Neural crest cell (in vitro differentiated cells): Measurements from ENCODE around the gene GNB5. TPM values are rescaled to one million over a fixed set of nuclear protein-coding genes. Genes with fewer than 3 reads are reported as not detected.

ENCODE experiments used
- DNase-seq: peaks from one replicate; pipeline ENCODE4 v3.0.0; 2021; ENCODE audit warnings: low read depth, mixed read lengths, low spot score
- H3K27ac Mint-ChIP-seq: one replicate; pipeline ENCODE4 v1.8.0; 2021; ENCODE audit warnings: mild to moderate bottlenecking, mixed read lengths; ENCODE audit not compliant: unreplicated experiment
- H3K27me3 Mint-ChIP-seq: 2 replicates; pipeline ENCODE4 v1.8.0; 2021; ENCODE audit warnings: low read depth, mild to moderate bottlenecking, mixed read lengths
- H3K36me3 Mint-ChIP-seq: 2 replicates; pipeline ENCODE4 v1.8.0; 2021; ENCODE audit warnings: low read depth, mild to moderate bottlenecking, mixed read lengths
- H3K4me1 Mint-ChIP-seq: 2 replicates; pipeline ENCODE4 v1.8.0; 2021; ENCODE audit warnings: mixed read lengths
- H3K4me3 Mint-ChIP-seq: one replicate; pipeline ENCODE4 v1.8.0; 2021; ENCODE audit warnings: mild to moderate bottlenecking, mixed read lengths
- H3K9me3 Mint-ChIP-seq: 2 replicates; pipeline ENCODE4 v1.8.0; 2021; ENCODE audit warnings: mixed read lengths
- total RNA-seq: library from RNA; stranded (reverse); gene quantifications from 2 replicates; pipeline ENCODE4 v1.2.1, GENCODE V29; 2021
- TF ChIP-seq, protein P1 (sequence below): fragments of 200-600 bp; sonication (generic); conservative IDR thresholded peaks from 2 replicates; pipeline ENCODE4 v1.5.0; 2021; ENCODE audit warnings: antibody characterized with exemption, mild to moderate bottlenecking

The GNB5 gene
- total RNA-seq, 1 donor from 2014 or later = 16.7 TPM

DNA sequence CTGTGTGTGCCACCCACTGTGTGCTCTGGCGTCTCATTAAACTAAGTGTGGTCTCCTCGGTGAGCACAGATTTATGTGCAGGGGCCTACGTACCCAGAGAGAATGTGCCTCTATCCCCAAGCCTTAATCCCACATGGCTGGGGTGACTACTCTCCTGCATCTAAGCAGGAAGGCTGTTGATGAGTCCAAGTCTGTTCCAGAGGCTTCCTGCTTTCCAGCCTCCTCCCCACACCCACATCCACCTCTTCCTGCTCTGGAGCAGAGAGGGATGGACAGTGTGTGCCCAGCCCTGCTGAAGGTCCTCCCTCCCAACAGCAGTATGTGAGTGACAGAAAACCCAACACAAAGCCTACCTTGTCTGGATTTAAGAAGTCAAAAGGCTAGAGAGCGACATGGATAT is 39.8 kb downstream of the GNB5 start:
- H3K4me3 Mint-ChIP-seq = no peak overlapping the region
- no peaks in the 10 kb centered on the region for H3K9me3 Mint-ChIP-seq
- no peaks in the 10 kb centered on the region for H3K4me1 Mint-ChIP-seq
- H3K27ac Mint-ChIP-seq = no peak overlapping the region
- no peaks in the 10 kb centered on the region for H3K27me3 Mint-ChIP-seq
- H3K36me3 Mint-ChIP-seq = peaks cover 3% of the 10 kb centered on the region
- DNase-seq = no peak
- TF ChIP-seq, protein P1, sequence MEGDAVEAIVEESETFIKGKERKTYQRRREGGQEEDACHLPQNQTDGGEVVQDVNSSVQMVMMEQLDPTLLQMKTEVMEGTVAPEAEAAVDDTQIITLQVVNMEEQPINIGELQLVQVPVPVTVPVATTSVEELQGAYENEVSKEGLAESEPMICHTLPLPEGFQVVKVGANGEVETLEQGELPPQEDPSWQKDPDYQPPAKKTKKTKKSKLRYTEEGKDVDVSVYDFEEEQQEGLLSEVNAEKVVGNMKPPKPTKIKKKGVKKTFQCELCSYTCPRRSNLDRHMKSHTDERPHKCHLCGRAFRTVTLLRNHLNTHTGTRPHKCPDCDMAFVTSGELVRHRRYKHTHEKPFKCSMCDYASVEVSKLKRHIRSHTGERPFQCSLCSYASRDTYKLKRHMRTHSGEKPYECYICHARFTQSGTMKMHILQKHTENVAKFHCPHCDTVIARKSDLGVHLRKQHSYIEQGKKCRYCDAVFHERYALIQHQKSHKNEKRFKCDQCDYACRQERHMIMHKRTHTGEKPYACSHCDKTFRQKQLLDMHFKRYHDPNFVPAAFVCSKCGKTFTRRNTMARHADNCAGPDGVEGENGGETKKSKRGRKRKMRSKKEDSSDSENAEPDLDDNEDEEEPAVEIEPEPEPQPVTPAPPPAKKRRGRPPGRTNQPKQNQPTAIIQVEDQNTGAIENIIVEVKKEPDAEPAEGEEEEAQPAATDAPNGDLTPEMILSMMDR = no peak

- no peak for DNase-seq
- TF ChIP-seq, protein P1 = no peak
- H3K27ac Mint-ChIP-seq = no peak overlapping the region
- no peaks in the 10 kb centered on the region for H3K27me3 Mint-ChIP-seq
- H3K36me3 Mint-ChIP-seq = peaks cover 2% of the 10 kb centered on the region
- no peaks in the 10 kb centered on the region for H3K9me3 Mint-ChIP-seq
- H3K4me1 Mint-ChIP-seq = no peaks in the 10 kb centered on the region
- no peak overlapping the region for H3K4me3 Mint-ChIP-seq
Observed at GRCh38 chr15:52150871-52151270, 40.3 kb downstream of the GNB5 start.

GRCh38 chr15:52150043-52150825 is 41.0 kb downstream of the GNB5 start:
- Mint-ChIP-seq H3K36me3 (peaks cover 2% of the 10 kb centered on the region), H3K27ac (no peak overlapping the region), H3K27me3 (no peaks in the 10 kb centered on the region), H3K4me3 (no peak overlapping the region), H3K9me3 (no peaks in the 10 kb centered on the region), H3K4me1 (no peaks in the 10 kb centered on the region)
- DNase-seq = no peak
- TF ChIP-seq, protein P1 = no peak

DNA sequence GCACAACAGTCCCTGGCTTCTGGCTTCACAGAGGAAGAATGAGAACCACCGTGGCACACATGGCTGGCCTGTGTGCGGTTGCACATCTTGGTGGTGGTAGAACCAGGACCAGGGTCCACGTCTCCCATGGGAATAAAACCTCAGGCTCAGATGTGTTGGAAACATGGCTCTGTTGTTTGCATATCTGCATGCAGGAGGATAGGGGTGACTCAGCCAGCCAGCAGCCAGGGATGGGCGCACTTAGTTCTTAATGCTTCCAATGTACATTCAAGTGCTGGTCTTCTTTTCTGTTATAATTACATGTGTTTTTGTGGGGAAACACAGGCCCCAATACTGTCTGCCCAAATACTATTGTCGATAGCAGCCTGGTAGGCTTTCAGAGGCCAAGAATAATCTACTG is 42.8 kb downstream of the GNB5 start:
- H3K27ac Mint-ChIP-seq = no peak overlapping the region
- no peaks in the 10 kb centered on the region for H3K27me3 Mint-ChIP-seq
- TF ChIP-seq, protein P1 = no peak
- peaks cover 7% of the 10 kb centered on the region for H3K36me3 Mint-ChIP-seq
- DNase-seq = no peak
- H3K4me3 Mint-ChIP-seq = no peak overlapping the region
- no peaks in the 10 kb centered on the region for H3K4me1 Mint-ChIP-seq
- no peaks in the 10 kb centered on the region for H3K9me3 Mint-ChIP-seq

- DNase-seq = no peak
- Mint-ChIP-seq H3K36me3 (peaks cover 7% of the 10 kb centered on the region), H3K9me3 (no peaks in the 10 kb centered on the region), H3K27me3 (no peaks in the 10 kb centered on the region), H3K27ac (no peak overlapping the region), H3K4me3 (no peak overlapping the region), H3K4me1 (no peaks in the 10 kb centered on the region)
- TF ChIP-seq, protein P1 = no peak
Observed at GRCh38 chr15:52146776-52147175, 44.4 kb downstream of the GNB5 start.
